ENCODE data around the gene TUBB4A. TPM values are rescaled to one million over a fixed set of nuclear protein-coding genes. Genes with fewer than 3 reads are reported as not detected.

Gene TUBB4A
- total and polyA plus RNA-seq, 2 of the 8 experiments (the other 6 are each of a cell fraction or from before 2014, with no cell fraction given): 16.8 to 30.4 TPM

GRCh38 chr19:6481541-6482342 lies 20.4 kb downstream of the TUBB4A start, which contains the start of gene DENND1C (continued):
- no peak for TF ChIP-seq BRCA1 (IDR thresholded peaks at IDR 0.05; ENCODE audit: low read depth, low read length)
- no peak for TF ChIP-seq CHD1 (IDR thresholded peaks at IDR 0.05; ENCODE audit: low read depth, low read length)

All from H1 (cell line).